GM18907 (cell line): ENCODE results near the gene ITSN1.

Experiments used
- ATAC-seq: cut with Tn5 transposase; IDR thresholded peaks from one replicate; pipeline ENCODE4 v1.9.1; 2021; ENCODE audit warnings: mild to moderate bottlenecking, moderate library complexity; ENCODE audit not compliant: unreplicated experiment

The ITSN1 gene

GRCh38 chr21:33834801-33835500, 192.7 kb downstream of the ITSN1 start:
- no peak for ATAC-seq

GRCh38 chr21:33835920-33836319, 193.6 kb downstream of the ITSN1 start:
- no peak for ATAC-seq

- no peak for ATAC-seq
Observed at GRCh38 chr21:33836408-33836807, 194.1 kb downstream of the ITSN1 start.

GRCh38 chr21:33839167-33839716, 196.9 kb downstream of the ITSN1 start:
- no peak for ATAC-seq

- no peak for ATAC-seq
Observed at GRCh38 chr21:33839806-33840205, 197.5 kb downstream of the ITSN1 start.

- no peak for ATAC-seq
Observed at GRCh38 chr21:33840771-33841170, 198.5 kb downstream of the ITSN1 start.

- ATAC-seq: no peak
Observed at GRCh38 chr21:33841561-33841960, 199.3 kb downstream of the ITSN1 start.

- no peak for ATAC-seq
Observed at GRCh38 chr21:33843216-33843615, 200.9 kb downstream of the ITSN1 start.

- no peak for ATAC-seq
Observed at GRCh38 chr21:33844104-33844889, 202.0 kb downstream of the ITSN1 start.

GRCh38 chr21:33844890-33845205, 202.5 kb downstream of the ITSN1 start:
- no peak for ATAC-seq

GRCh38 chr21:33846141-33846540, 203.8 kb downstream of the ITSN1 start:
- ATAC-seq: no peak

- no peak for ATAC-seq
Observed at GRCh38 chr21:33847588-33848248, 205.4 kb downstream of the ITSN1 start.

GRCh38 chr21:33848249-33848953, 206.1 kb downstream of the ITSN1 start:
- no peak for ATAC-seq

- no peak for ATAC-seq
Observed at GRCh38 chr21:33849834-33850233, 207.5 kb downstream of the ITSN1 start.

- no peak for ATAC-seq
Observed at GRCh38 chr21:33850401-33850800, 208.1 kb downstream of the ITSN1 start.

GRCh38 chr21:33850985-33851384, 208.7 kb downstream of the ITSN1 start:
- ATAC-seq: no peak

GRCh38 chr21:33852485-33852884, 210.2 kb downstream of the ITSN1 start:
- ATAC-seq: no peak

- ATAC-seq: no peak
Observed at GRCh38 chr21:33854604-33855003, 212.3 kb downstream of the ITSN1 start.

- ATAC-seq: no peak
Observed at GRCh38 chr21:33855190-33855589, 212.9 kb downstream of the ITSN1 start.

GRCh38 chr21:33856893-33857527, 214.7 kb downstream of the ITSN1 start:
- no peak for ATAC-seq
